ENCODE measurements around the gene DMD.

- TF ChIP-seq, protein P1, sequence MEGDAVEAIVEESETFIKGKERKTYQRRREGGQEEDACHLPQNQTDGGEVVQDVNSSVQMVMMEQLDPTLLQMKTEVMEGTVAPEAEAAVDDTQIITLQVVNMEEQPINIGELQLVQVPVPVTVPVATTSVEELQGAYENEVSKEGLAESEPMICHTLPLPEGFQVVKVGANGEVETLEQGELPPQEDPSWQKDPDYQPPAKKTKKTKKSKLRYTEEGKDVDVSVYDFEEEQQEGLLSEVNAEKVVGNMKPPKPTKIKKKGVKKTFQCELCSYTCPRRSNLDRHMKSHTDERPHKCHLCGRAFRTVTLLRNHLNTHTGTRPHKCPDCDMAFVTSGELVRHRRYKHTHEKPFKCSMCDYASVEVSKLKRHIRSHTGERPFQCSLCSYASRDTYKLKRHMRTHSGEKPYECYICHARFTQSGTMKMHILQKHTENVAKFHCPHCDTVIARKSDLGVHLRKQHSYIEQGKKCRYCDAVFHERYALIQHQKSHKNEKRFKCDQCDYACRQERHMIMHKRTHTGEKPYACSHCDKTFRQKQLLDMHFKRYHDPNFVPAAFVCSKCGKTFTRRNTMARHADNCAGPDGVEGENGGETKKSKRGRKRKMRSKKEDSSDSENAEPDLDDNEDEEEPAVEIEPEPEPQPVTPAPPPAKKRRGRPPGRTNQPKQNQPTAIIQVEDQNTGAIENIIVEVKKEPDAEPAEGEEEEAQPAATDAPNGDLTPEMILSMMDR (conservative IDR thresholded peaks at IDR 0.05), result no peak
- TF ChIP-seq ZFX (IDR thresholded peaks at IDR 0.05), result no peak
Measured at GRCh38 chrX:33014949-33015348, 196.4 kb downstream of the DMD start.

Measured in C4-2B (cell line).